GM19438 (cell line): ENCODE results near the gene CISD1.
"Not testable (repeated sequence)": the region's sequence is repeated elsewhere in the genome, so short reads cannot be mapped to it uniquely, and the experiment has no call there.

ENCODE experiments used
- ATAC-seq: cut with Tn5 transposase; IDR thresholded peaks from one replicate; pipeline ENCODE4 v1.9.1; 2021; ENCODE audit warnings: low read depth; ENCODE audit not compliant: unreplicated experiment

CISD1 gene

DNA sequence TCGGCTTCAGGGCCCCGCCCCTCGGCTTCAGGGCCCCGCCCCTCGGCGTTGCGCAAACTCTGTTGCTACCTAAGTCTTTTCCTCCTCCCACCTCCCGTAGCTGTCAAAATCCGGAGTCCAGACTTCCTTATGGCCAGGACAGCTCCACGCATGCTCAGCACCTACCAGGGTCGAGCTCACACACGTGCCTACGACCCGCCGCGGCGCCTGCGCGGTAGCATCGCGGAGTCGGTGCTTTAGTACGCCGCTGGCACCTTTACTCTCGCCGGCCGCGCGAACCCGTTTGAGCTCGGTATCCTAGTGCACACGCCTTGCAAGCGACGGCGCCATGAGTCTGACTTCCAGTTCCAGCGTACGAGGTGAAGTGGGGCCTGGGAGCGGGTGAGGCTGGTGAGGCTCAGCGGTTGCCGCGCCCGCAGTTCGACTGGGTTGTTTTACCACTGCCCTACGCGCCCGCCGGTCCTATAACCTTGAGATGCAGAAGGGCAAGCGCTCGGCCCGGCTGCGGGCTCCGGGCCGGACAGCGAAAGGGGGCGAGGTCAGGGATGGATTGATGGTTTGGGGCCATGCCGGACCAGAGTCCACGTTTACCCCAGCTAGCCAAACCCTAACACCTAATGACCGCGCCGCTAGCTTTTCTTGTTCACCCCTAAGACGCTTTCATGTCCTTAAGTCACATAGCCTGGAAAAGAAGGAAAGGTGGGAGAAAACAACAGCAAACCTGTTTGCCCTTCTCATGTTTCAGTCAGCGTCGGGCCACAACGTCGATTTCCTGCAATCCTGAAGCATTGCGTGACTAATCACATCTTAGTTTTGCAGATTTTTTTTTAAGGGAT, at the start of gene CISD1:
CISD1 (plus strand) TSS at position 217 of the 836 bp plus-strand sequence; CDS start at position 329, 112 bp downstream.
- peak; percentile 57 for ATAC-seq

DNA sequence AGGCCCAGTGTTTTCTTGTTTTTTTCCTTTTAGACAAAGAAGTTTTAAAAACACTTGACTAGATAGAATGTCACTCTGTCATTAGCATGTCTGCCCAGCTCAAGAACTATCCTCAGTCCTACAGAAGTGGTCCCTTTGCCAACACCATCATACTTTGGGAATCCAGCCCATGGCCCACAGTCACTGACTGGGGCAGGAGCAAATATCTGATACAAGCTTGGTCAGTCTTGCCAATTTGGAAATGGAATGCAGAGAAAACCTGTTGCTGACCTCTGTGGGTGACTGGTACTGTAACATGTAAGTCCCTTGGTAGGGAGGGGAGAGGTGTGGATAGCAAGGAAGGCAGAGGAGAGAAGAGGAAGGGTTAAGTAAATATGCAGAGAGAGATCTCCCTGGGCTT, 49.1 kb upstream of the CISD1 start:
- ATAC-seq, result no peak

DNA sequence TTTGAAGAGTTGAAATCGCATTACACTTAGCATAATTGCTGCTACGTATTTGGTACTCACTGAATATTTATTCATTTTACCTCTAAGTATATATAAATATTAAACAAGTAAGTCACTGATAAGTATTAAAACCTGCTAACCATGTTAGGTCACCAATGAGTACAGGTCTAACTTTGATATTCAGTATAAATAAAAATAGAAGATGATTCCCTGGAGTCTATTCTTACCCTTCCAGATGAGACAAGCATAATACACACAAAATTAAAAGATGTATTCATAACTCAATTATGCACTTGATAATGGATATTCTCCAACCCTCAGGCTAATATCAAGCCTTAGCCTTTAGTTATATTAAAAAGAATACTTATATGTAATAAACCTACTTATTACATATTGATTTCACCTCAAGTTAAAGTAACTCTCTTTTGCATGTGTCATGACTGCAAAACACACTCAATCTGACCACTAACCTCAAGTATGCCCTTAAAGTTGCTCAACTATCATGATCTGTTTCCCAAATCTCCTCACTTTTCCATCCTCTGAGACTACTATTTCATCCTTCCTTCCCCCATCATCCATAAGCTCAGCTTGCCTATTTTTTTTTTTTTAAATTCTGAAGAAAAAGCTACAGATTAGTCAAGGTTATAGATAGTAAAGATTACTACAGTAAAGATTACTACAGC, 48.1 kb upstream of the CISD1 start:
- ATAC-seq, result no peak

DNA sequence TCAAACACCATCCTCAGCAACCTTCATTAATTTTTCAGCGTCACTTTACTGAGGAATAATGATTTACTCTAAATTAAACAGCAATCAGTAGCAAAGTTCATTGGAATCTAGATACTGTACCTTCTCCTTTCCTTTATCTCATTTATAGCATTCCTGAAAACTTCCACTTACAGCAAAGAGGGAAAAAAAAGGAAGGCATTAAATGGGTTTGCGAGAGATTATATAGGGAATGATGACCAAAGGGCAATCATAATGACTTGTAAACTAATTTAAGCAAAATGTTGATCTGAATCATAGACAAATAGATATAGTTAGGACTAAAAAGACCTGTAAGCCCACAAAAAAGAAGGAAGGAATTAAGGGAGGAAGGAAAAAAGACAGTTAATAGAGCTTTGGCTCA, 43.3 kb upstream of the CISD1 start:
- no peak for ATAC-seq

DNA sequence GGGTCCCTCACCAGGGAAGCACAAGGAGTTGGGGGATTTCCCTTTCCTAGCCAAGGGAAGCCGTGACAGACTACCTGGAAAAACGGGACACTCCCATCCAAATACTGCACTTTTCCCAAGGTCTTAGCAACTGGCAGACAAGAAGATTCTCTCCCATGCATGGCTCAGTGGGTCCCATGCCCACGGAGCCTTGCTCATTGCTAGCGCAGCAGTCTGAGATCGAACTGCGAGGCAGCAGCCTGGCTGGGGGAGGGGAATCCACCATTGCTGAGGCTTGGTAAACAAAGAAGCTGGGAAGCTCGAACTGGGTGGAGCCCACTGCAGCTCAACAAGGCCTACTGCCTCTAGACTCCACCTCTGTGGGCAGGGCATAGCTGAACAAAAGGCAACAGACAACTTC, 39.1 kb upstream of the CISD1 start:
- not testable (repeated sequence) for ATAC-seq

DNA sequence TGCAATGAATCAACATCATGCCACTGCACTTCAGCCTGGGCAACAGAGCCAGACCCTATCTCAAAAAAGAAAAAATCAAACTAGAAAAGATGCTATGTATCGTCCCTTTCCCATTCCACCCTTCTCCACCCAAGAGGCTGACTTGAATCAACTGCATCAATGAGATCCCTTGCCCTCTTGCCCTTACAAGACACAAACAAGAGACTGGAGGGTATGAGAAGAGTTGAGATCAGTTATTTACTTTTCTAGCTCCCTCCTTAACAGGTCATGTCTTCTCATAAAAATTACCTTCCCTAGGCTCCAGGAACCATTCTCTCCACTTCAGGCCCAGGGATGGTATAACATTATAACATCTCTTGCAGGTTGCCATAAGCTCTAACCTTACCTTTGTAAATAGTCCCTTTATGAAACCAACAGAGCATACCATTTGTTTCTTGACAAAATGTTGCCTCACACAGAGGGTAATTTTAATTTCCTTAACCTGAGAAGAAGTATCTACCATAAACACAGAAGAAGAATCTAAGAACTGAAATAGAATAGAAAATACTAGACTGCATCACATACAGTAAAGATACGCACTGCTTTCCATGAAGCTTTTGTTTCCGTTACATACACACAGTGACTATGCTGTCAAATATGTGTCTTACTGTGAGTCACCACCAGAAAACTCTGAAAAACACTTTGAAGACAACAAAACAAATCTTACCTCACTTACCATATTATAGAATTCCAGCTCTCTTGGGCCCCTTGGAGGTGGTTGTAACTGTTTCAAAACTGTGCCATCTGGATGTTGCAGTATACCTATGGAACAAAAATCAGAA, 31.7 kb upstream of the CISD1 start:
- no peak for ATAC-seq

DNA sequence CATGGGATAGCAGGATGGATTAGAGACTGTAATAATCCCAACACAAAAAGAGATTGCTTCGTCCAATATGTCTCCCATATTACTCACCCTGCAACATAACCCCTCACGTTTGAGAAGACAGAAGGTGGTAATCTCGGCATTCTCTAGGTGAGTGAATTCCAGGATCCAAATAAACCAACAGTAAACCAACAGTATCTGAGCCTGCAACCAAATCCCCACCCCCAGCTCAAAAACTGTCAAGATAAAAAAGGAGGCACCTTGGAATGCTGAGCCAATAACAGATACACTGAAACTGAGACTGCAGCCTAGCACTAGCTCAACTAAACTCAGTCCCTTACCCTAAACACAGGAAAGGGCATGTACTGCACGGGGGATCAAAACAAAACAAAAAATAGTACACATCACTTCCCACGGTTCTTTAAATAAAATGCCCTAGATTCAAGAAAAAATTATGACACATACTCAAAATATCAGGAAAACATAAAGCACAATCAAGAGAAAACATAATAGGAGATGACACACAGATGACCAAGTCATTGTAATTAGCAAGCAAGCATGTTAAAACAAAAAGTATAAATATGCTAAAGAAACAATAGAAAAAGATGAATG, 29.3 kb upstream of the CISD1 start:
- ATAC-seq, result no peak

DNA sequence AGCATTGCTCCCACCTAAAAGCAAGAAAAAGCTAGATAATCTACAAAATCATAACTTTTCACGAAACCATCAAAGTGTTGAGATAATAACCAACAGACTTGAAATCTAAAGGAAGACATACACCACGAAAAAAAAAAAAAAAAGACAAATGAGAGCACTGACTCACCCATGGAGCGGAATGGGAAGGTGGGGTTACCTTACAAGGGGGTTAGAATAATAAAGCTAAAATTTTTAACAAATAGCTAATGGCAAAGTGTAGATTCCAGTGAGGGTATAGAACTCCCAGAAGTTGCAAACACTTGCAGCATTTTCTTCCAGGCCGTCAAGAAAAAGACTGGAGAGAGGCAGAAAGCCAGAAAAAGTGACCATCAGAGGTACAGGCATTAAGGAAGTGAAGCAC, 28.4 kb upstream of the CISD1 start:
- no peak for ATAC-seq

DNA sequence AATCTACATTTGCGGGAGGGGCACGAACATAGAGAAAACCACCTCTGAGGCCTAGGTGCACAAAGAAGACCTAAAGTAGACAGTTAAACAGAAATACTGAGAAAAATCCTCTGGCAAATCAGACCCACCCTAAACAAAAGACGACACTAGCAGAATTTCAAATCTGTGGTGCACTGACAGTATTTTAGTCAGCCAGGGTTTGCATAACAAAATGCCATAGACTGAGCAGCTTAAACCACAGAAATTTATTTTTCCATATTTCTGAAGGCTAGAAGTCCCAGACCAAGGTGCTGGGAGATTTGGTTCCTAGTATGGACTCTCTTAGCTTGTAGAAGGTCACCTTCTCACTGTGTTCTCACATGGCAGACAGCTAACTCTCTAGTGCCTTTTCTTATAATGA, 27.6 kb upstream of the CISD1 start:
- ATAC-seq, result no peak

DNA sequence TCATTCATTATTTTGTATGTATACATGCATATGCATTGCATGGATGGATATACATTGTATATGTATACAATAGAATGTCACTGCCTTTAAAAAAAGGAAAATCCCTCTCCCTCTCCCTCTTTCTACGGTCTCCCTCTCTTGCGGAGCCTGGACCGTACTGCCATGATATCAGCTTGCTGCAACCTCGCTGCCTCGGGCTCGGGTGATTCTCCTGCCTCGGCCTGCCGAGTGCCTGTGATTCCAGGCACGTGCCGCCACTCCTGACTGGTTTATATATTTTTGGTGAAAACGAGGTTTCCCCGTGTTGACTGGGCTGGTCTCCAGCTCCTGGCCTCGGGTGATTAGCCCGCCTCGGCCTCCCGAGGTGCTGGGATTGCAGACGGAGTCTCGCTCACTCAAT, 25.7 kb upstream of the CISD1 start:
- ATAC-seq, result no peak

DNA sequence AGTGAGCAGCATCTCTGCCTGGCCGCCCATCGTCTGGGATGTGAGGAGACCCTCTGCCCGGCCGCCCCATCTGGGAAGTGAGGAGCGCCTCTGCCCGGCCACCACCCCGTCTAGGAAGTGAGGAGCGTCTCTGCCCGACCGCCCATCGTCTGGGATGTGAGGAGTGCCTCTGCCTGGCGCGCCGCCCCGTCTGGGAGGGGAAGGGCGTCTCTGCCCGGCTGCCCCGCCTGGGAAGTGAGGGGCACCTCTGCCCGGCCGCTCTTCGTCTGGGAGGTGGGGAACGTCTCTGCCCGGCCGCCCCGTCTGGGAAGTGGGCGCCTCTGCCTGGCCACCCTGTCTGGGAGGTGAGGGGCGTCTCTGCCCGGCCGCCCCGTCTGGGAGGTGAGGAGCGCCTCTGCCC, 25.2 kb upstream of the CISD1 start:
- ATAC-seq, result not testable (repeated sequence)

DNA sequence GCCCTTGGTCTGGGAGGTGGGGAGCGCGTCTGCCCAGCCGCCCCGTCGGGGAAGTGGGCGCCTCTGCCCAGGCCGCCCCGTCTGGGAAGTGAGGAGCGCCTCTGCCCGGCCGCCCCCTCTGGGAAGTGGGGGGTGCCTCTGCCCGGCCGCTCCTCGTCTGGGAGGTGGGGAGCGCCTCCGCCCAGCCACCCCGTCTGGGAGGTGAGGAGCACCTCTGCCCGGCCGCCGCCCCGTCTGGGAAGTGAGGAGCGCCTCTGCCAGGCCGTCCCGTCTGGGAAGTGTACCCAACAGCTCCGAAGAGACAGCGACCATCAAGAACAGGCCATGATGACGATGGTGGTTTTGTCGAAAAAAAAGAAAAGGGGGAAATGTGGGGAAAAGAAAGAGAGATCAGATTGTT, 24.7 kb upstream of the CISD1 start:
- not testable (repeated sequence) for ATAC-seq

DNA sequence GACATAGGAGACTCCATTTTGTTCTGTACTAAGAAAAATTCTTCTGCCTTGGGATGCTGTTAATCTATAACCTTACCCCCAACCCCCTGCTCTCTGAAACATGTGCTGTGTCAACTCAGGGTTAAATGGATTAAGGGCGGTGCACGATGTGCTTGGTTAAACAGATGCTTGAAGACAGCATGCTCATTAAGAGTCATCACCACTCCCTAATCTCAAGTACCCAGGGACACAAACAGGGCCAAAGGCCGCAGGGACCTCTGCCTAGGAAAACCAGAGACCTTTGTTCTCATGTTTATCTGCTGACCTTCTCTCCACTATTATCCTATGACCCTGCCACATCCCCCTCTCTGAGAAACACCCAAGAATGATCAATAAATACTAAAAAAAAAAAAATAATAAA, 24.3 kb upstream of the CISD1 start:
- ATAC-seq, result not testable (repeated sequence)

DNA sequence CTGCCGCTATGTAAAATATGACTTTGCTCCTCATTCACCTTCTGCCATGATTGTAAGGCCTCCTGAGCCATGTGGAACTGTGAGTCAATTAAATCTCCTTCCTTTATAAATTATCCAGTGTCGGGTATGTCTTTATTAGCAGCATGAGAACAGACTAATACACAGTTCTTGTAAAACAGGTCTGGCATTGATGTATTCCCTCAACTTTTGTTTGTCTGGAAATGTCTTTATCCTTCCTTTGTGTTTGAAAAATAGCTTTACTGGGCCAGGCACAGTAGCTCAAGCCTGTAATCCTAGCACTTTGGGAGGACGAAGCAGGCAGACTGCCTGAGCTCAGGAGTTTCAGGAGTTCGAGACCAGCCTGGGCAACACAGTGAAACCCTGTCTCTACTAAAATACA, 15.8 kb upstream of the CISD1 start:
- ATAC-seq, result no peak

DNA sequence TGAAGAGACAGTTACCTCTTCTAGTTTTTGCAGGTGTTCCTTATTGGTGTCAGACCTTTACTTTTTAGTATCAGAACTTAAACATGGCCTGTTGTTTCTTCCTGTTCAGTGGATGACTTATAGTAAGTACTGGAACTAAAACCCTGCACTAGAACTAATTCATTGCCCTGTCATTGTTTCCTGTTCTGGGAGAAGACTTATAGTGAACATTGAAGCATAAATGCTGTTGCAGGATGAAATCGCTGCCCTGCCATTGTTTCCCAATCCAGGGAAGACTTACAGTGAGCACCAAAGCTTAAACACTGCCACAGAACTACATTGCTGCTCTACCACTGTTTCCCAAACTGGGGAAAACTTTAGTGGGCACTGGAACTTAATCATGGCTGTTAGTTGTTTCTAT, 14.3 kb upstream of the CISD1 start:
- ATAC-seq, result no peak

DNA sequence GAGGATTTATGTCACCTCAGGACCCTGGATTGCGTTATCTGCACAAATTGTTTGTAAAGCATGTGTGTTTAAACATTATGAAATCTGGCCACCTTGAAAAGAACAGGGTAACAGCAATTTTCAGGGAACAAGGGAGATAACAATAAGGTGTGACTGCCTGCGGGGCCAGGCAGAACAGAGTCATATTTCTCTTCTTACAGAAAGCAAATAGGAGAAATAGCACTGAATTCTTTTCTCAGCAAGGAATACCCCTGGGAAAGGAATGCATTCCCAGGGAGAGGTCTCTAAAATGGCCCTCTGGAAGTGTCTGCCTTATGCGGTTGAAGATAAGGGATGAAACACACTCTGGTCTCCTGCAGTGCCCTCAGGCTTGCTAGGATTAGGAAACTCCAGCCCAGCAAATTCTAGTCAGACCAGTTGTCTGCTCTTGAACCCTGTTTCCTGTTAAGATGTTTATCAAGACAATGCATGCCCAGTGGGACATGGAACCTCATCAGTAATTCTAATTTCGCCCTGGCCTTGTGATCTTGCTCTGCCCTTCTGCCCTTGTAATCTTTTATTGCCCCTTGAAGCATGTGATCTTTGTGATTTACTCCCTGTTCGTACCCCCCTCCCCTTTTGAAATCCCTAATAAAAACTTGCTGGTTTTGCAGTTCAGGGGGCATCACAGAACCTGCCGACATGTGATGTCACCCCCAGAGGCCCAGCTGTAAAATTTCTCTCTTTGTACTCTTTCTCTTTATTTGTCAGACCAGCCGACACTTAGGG, 12.8 kb upstream of the CISD1 start:
- ATAC-seq, result not testable (repeated sequence)

DNA sequence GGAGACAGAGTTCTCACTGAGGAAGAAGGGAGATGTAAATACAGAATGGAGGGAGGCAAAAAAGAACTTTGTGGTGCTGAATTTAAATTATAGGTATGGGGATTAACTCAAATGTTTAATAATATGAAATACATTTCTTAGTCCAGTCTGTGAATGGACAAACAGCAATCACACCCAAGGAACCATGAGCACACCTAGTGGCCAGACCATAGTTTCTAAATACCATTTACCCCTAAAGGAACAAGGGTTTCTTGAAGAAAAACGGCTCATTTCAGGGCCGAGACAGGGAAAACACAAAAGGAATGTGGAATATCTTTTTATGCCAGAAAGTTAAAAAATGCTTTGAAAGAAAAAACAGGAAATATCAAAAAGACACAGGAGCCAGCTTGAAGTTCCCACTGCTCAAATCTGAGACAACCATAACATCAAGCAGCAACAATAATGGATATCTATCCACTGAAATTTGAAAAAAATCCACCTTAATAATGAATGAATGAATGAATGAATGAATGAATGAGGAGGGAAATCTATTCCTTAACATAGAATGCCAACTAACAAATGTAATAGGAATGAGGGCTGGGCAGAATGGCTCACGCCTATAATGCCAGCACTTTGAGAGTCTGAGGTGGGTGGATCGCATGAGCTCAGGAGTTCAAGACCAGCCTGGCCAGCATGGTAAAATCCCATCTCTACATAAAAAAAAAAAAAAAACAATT, 9.8 kb upstream of the CISD1 start:
- ATAC-seq, result no peak

DNA sequence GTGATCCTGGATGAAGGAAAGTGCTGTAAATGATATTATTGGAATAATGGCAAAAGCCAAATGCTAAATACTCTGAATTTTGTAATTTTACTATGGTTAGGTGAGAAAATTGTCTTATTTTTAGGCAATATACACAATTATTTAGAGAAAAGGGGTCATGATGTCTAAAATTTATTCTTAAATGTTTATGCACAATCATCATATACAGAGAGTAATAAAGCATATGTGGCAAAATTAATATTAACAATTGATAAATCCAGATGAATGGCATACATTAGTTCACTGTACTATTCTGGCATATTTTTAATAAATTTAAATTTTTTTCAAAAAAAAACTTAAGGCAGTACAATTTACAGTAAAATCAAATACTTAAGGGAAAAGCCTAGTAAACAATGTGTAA, 8.6 kb upstream of the CISD1 start:
- ATAC-seq, result no peak

DNA sequence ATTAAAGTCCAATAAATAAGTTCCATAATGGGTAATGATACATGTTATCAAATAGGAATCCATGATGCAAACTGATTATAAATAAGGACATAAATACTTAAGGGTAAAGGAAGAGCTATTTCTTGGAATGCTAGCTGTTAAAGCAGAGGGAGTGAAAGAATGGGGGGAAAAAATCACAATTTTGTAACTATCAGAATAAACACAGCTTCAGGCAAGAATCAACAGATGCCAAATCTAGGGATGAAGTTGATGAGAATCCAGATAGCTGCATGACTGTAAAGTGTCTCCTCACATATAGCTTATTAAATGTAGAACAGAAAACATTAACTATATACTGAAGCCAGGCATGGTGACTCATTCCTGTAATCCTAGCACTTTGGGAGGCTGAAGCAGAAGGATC, 6.2 kb upstream of the CISD1 start:
- ATAC-seq, result no peak
